Spleen (tissue), 11 donors: ENCODE data around the gene SWSAP1. TPM values are rescaled to one million over a fixed set of nuclear protein-coding genes. Genes with fewer than 3 reads are reported as not detected.
A peak's percentile ranks its signal among the peaks of the same experiment; 100 is the strongest.

Source experiments
- DNase-seq: peaks from one replicate; pipeline ENCODE4 v3.0.0-alpha.2; 2020
- H3K27ac ChIP-seq, 8 donors: fragments of 200-600 bp; sonication (generic) in 7 of 8; 1 replicate in 4 of 8; 2 replicates in 4 of 8; pipeline versions ENCODE4 v1.5.0 to v1.8.0; 2016 to 2021; ENCODE audit warnings: inconsistent platforms in 4 of 8, mild to moderate bottlenecking in 4 of 8, moderate library complexity in 1 of 8
- H3K27me3 ChIP-seq, 7 donors: fragments of 200-600 bp; sonication (generic) in 6 of 7; replicated peaks in 1 of 7; 1 replicate in 4 of 7; 2 replicates in 3 of 7; pipeline versions ENCODE4 v1.5.0 to v1.8.0; 2016 to 2021; ENCODE audit warnings: inconsistent platforms in 3 of 7, mild to moderate bottlenecking in 1 of 7
- H3K36me3 ChIP-seq, 6 donors: fragments of 200-600 bp; sonication (generic) in 5 of 6; 1 replicate in 4 of 6; 2 replicates in 2 of 6; pipeline versions ENCODE4 v1.5.0 to v1.8.0; 2016 to 2021; ENCODE audit warnings: inconsistent platforms in 2 of 6
- H3K4me1 ChIP-seq, 6 donors: fragments of 200-600 bp; sonication (generic) in 5 of 6; 1 replicate in 3 of 6; 2 replicates in 3 of 6; pipeline versions ENCODE4 v1.5.0 to v1.8.0; 2016 to 2021; ENCODE audit warnings: inconsistent platforms in 3 of 6
- H3K4me3 ChIP-seq, 8 donors: fragments of 200-600 bp; sonication (generic) in 7 of 8; 1 replicate in 4 of 8; 2 replicates in 4 of 8; pipeline versions ENCODE4 v1.5.0 to v1.8.0; 2016 to 2021; ENCODE audit warnings: inconsistent platforms in 4 of 8, mild to moderate bottlenecking in 4 of 8, moderate library complexity in 2 of 8
- H3K9me3 ChIP-seq, 8 donors: fragments of 200-600 bp; sonication (generic) in 7 of 8; 1 replicate in 4 of 8; 2 replicates in 4 of 8; pipeline versions ENCODE4 v1.5.0 to v1.8.0; 2016 to 2021; ENCODE audit warnings: inconsistent platforms in 4 of 8
- CTCF ChIP-seq, 11 experiments: fragments of 200-600 bp in 7 of 11; fragments of 450-650 bp in 4 of 11; sonication (generic) in 4 of 11; IDR thresholded peaks in 8 of 11; conservative IDR thresholded peaks in 3 of 11; 1 replicate in 7 of 11; 2 replicates in 4 of 11; pipeline versions ENCODE4 v1.4.0 to v1.8.0; 2016 to 2021; ENCODE audit warnings: antibody characterized with exemption in 11 of 11, inconsistent platforms in 4 of 11, mild to moderate bottlenecking in 1 of 11
- POLR2A ChIP-seq, 3 donors: fragments of 450-650 bp; IDR thresholded peaks; one replicate each; pipeline ENCODE4 v1.5.1; 2017; ENCODE audit warnings: antibody characterized with exemption in 3 of 3, mild to moderate bottlenecking in 1 of 3
- POLR2AphosphoS5 ChIP-seq, 3 donors: sonication (generic); formaldehyde crosslinking; IDR thresholded peaks; one replicate each; pipeline ENCODE4 v1.5.1; 2017; ENCODE audit warnings: antibody characterized with exemption in 3 of 3
- WGBS, 5 donors: extraction: QIAGEN DNeasy Blood & Tissue Kit in 3 of 5; methylation state at CpG; one replicate each; pipeline versions ENCODE4 v1.1.5 to v1.1.7; 2013 to 2018; 5-methylcytosine and 5-hydroxymethylcytosine counted together
- intact Hi-C: fragments of 100-400 bp; cut with DNase I; formaldehyde crosslinking; loops from one replicate; pipeline ENCODE4 v1.15.0; 2023; ENCODE audit warnings: low total_unique reads
- polyA plus RNA-seq, 3 donors: library from polyadenylated mRNA; stranded (reverse); fragments of 200-250 nt; gene quantifications; one replicate each; pipeline ENCODE4 v1.2.1, GENCODE V29; 2013
- total RNA-seq, 7 donors: library from RNA; depleted of rRNA in 3 of 7; stranded (reverse); fragments of >200 nt in 3 of 7; fragmentation: NEBNext Ultra II Directional in 4 of 7; extraction: Animal tissue kit (Norgen Biotek cat#: 25700) in 4 of 7; gene quantifications; one replicate each; pipeline versions ENCODE4 v1.1.0 to v1.2.1, GENCODE V29; 2016 to 2021
- donor health status: healthy with polysubstance abuse.
- donor health status: DM: no; HTN: no; CAD: no; lungs with moderate emphysema.
- donor health status: DM: no; HTN: no; CAD: no.
- donor health status: Bipolar disorder and iron deficiency.
- donor health status: healthy.
- donor health status: DM: no; HTN: no; CAD: no.
- donor health status: DM: yes; HTN: yes; CAD: no.

The SWSAP1 gene
- total and polyA plus RNA-seq, 10 donors: 2.7 to 9.3 (median 4.7) TPM

GRCh38 chr19:11355160-11356073 is 19.0 kb upstream of the SWSAP1 start, which contains the start of gene PLPPR2:
TSS of gene PLPPR2 (plus strand) at chr19:11355432. CDS start at chr19:11357674, 2,242 bp downstream.
- peak within 1 kb of the TSS in 7 of 8 donors; percentile 48 to 92 (median 79) for H3K27ac ChIP-seq
- peaks cover 0 to 38% (median 14%) of the 10 kb centered on the region in 6 donors for H3K4me1 ChIP-seq
- H3K4me3 ChIP-seq: peak within 1 kb of the TSS; percentile 34 to 76 (median 51)
- peaks cover 0 to 36% (median 0%) of the 10 kb centered on the region in 6 donors for H3K36me3 ChIP-seq
- no peaks in the 10 kb centered on the region for H3K9me3 ChIP-seq
- peak; percentile 95 for DNase-seq
- TF ChIP-seq CTCF (IDR thresholded peaks at IDR 0.05 in 8 of 11, conservative IDR thresholded peaks at IDR 0.05 in 3 of 11) (no peak), POLR2AphosphoS5 (IDR thresholded peaks at IDR 0.05) (peak; percentile 79 to 88 (median 87)), POLR2A (IDR thresholded peaks at IDR 0.05) (peak in 1 of 3 donors; percentile 26)
- peaks cover 0 to 9% (median 0%) of the 10 kb centered on the region in 7 donors for H3K27me3 ChIP-seq
- intact Hi-C loops: no loop called here
- WGBS, 5 donors: 3 to 7% (median 5%) methylated on average over 41 to 62 of the region's 62 CpGs

GRCh38 chr19:11356074-11356397 is 18.4 kb upstream of the SWSAP1 start:
- DNase-seq: no peak
- TF ChIP-seq CTCF (IDR thresholded peaks at IDR 0.05 in 8 of 11, conservative IDR thresholded peaks at IDR 0.05 in 3 of 11): no peak
- no peak for TF ChIP-seq POLR2AphosphoS5 (IDR thresholded peaks at IDR 0.05)
- TF ChIP-seq POLR2A (IDR thresholded peaks at IDR 0.05): no peak
- peak overlapping the region; percentile 34 to 76 (median 51) for H3K4me3 ChIP-seq
- peak overlapping the region in 3 of 8 donors; percentile 79 to 92 (median 84) for H3K27ac ChIP-seq
- intact Hi-C loops: no loop called here
- peaks cover 0 to 9% (median 0%) of the 10 kb centered on the region in 7 donors for H3K27me3 ChIP-seq
- H3K4me1 ChIP-seq: peaks cover 0 to 39% (median 14%) of the 10 kb centered on the region in 6 donors
- H3K9me3 ChIP-seq: no peaks in the 10 kb centered on the region
- WGBS, 5 donors: 81 to 89% (median 86%) methylated on average over 6 of the region's 6 CpGs
- peaks cover 0 to 38% (median 0%) of the 10 kb centered on the region in 6 donors for H3K36me3 ChIP-seq

- 74 to 84% (median 83%) methylated on average over 10 to 11 of the region's 11 CpGs for WGBS, 5 donors
- intact Hi-C loops: no loop called here
- Histone ChIP-seq H3K4me3 (no peak overlapping the region), H3K27ac (no peak overlapping the region), H3K27me3 (peaks cover 0 to 9% (median 0%) of the 10 kb centered on the region in 7 donors), H3K36me3 (peaks cover 0 to 47% (median 3%) of the 10 kb centered on the region in 6 donors), H3K4me1 (peaks cover 0 to 48% (median 17%) of the 10 kb centered on the region in 6 donors), H3K9me3 (no peaks in the 10 kb centered on the region)
- no peak for TF ChIP-seq CTCF (IDR thresholded peaks at IDR 0.05 in 8 of 11, conservative IDR thresholded peaks at IDR 0.05 in 3 of 11)
- peak in 1 of 3 donors; percentile 24 for TF ChIP-seq POLR2AphosphoS5 (IDR thresholded peaks at IDR 0.05)
- no peak for TF ChIP-seq POLR2A (IDR thresholded peaks at IDR 0.05)
- no peak for DNase-seq
Measured at GRCh38 chr19:11356676-11357550, 17.6 kb upstream of the SWSAP1 start.
